Stimulated activated CD8-positive, alpha-beta memory T cell treated with anti-CD3 and anti-CD28 coated beads, Interleukin-12 subunit alpha, Interleukin-12 subunit beta, amount 100 ng/mL, for 24 hours (primary cell): Measurements from ENCODE around the gene GRM2.

Experiments used
- DNase-seq: peaks from one replicate; pipeline ENCODE4 v3.0.0-alpha.2; 2020; ENCODE audit errors: extremely low read depth

Gene GRM2

DNA sequence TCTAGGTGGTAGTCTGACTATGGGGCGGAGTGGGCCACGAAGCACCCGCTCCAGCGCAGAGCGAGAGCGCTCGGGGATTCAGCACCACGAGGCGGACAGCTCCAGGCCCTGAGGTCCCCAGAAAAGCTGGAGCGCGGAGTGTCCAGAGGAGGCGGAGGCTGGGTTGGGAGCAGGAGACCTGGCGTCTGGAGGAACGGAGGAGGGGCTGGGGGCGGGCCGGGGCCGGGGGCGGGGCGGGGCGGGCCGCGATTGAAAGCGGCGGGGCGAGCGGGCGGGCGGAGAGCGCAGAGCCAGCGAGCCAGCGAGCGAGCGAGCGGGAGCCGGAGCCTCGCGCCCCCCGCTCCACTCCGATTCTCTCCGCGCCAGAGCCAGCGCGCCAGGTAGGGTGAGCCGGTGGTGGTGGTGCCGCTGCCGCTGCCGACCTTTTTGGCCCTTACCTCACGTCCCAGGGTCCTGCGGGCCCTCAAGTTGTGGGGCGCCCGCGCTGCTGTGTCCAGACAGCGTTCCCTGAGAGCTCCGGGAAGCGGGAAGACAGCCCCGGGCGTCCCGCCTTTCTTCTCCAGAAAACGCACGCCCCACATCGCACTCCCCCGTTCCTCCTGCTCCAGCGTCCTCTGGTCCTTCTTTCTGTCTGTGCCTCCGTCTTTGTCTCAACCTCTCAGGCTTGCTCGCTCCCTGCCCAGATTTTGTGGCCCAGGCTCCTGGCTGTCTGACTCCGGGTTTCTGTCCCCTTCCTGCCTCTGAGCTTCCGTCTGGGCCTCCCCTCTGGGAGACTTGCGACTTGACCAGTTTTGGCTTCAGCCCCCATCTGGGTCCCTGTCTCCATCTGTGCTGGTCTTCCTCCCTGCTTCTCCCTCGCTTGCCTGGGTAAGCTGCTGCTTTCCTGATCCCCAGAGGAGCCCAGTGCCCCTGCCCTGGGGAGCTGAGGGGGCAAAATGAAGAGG lies at the start of gene GRM2:
GRM2 (plus strand) TSS at position 281 of the 944 bp plus-strand sequence. CDS start 1,916 bp downstream, outside the sequence.
- no peak for DNase-seq

- no peak for DNase-seq
Observed at GRCh38 chr3:51657234-51657633, 49.6 kb upstream of the GRM2 start.

- no peak for DNase-seq
Observed at GRCh38 chr3:51659942-51660341, 46.9 kb upstream of the GRM2 start.

- no peak for DNase-seq
Observed at GRCh38 chr3:51662456-51662855, 44.4 kb upstream of the GRM2 start.

GRCh38 chr3:51668756-51669155 lies 38.1 kb upstream of the GRM2 start:
- DNase-seq = no peak

DNA sequence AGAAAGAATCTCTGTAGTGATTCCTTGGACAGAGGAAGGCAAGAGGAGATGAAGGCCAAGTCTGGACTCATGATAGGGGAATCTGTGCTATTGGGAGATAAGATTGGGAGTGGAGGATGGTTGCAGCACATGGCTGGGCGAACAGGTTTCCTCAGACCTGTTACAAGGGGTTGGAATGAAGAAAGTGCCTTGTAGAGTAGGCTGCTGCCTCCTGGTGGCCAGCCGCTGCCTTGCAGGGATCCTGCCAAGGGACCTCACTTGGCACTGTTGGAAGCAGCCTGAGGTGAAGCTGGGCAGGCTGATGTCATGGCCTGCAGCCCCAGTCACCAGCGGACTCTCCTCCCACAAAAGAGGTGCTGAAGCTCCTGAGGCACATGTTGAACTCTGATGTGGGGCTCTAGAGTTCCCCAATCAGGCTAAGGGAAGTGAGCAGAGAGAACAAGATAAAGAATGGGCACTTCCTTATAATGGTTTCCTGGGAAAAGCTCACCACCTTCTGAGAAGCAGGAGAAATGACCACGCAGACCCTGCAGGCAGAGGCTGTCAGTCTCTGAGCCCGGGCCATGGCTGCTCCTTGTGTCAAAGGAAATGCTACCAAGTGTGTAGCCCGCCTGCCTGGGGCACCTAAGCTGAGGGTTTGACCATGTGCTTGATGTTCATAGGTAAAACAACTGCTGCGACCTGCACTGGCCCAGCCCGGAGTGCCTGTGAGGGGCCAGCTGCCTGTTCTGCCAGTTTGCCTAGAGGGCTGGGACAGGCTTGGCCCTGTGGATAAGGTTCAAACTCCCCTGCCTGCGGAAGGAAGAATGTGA lies 37.4 kb upstream of the GRM2 start:
- DNase-seq = peak; percentile 56

DNA sequence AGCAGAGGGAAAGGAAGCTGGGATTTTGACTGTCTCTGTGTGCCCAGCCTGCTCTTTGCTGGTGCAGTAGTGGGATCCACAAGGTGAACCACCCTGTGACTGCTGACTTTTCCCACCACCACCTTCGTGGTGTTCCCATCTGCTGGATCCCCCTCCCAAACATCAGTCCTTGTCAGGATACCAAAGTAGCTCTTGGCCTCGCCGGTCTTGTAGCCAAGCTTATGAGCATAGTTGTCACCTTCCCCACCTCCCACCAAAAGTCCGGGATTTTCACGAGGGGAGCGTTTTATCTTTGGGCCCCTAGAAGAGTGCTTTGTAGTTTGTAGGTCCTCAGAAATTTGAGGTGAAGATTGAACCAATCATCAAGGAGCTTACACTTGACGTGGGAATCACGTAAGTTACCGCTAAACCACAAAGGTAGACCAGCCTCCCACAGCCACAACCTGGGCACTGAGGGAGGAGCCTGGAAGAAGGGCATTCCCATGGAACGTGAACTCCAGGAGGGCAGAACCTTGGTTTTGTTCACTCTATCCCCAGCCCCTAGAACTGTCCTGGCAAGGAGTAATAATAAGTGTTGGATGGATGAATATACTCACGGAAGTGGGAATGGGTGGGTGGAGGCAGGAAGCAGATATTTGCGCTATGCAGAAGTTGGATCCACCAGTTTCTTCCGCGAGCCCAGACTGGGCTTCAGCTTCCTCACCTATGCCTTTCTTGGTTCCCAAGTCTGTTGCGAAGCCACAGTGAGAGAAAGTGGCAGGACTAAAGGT lies 36.6 kb upstream of the GRM2 start:
- no peak for DNase-seq

DNA sequence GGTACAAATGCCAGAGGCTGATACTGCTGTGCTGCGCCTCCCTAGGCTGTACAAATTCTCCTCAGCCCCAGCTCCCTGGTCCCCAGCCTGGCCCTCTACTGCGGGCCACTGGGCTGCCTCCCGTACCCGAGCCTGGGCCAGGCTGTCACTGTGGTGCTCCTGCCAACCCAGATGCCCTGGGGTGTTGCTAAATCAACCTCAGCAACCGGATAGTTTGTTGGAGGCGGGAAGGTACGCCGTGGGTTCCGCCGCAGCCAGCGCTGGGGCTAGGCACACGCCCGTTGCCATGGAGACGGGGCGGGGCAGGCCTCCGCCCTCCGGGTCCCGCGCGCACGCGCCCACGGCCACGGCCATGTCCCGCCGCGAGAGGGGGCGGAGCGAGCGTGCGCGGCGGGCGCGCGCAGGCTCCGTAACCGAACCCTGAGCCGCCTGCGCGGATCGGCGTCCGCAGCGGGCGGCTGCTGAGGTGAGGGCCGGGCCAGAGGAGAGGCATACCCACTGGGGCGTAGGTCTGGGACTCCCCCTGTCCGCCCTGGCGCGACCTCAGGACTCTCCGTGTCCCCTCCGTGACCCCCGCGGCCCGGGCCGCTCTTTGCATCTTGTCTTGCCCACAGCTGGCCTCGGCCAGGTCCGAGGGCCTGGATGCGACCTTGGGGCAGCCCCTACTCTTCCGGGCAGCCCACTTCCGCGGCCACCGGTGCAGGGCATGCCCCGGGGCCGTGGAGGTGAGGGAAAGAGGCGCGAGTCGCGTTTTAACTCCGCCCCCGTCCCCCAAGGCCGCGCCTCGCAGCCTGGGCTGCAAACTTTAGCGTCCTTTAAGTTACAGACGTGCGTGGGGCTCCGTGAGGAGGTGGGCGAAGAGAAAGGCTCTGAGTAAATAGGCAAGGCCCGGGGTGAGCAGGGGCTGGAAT lies 35.8 kb upstream of the GRM2 start, which contains the start of gene TEX264:
TEX264 (plus strand) TSS at position 430 of the 911 bp plus-strand sequence. CDS start 3,053 bp downstream, outside the sequence.
- peak; percentile 82 for DNase-seq

DNA sequence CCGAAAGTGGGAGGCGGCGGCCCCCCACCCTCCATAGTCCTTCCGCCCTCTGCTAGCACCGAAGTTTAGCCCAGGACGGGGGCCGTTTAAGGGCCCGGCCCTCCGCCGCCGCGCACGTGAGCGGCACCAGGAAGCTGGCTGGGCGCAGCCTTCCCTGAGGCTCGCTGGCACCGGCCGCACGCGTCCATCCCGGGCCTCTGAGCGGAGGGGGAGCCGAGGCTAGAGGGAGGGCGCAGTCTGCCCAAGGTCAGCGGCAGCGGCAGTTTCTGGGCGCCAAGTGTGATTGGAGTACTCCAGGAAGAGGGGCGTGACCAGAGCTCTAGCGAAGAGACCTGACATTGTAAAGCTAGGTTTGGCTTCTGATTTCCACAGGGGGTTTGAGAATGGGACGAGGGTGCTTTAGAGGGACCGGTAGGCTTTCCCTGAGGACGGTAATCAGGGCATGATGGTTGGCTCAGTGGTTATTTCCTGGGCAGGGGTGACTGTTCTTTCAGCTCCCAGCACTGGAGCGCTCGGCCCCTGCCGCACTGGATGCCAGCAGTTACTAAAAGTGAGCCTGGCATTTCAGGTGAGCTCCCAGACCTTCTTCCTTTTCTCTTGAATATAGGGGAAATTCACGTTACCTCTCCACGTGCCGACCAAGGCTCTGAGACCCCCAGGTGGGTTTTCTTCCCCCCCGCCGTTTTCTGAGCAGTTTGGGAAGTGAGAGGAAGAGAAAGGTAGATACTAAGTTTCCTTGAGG lies 35.0 kb upstream of the GRM2 start:
- peak; percentile 34 for DNase-seq

DNA sequence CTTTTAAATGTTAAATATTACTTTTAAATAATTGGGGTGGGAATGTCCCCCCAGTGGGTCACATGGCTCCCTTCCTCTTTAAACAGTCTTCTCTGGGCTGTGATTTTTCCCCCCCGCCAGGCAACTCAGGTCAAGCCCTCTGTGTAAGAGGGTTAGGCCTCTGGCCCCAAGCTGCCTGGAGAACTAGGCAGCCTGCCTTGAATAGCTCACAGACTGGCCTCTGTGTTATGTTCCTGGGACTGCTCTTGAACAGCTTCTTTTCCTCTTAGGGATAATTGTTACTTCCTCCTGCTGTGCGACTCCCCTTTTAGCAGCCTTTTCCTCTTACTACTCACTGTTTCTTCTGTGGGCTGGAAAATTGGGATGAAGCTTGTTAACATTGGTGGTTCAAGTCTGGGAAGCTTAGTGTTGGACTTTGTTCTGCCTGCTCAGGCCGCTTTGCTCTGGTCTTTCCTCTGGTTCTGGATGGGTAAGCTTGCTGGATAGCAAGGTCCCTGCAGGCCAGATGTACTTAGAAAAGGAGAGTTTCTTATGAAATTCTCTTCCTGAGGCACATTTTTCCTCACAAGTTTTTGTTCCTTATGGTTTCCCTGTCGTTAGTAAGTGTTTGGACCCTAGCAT lies 33.6 kb upstream of the GRM2 start:
- no peak for DNase-seq

DNA sequence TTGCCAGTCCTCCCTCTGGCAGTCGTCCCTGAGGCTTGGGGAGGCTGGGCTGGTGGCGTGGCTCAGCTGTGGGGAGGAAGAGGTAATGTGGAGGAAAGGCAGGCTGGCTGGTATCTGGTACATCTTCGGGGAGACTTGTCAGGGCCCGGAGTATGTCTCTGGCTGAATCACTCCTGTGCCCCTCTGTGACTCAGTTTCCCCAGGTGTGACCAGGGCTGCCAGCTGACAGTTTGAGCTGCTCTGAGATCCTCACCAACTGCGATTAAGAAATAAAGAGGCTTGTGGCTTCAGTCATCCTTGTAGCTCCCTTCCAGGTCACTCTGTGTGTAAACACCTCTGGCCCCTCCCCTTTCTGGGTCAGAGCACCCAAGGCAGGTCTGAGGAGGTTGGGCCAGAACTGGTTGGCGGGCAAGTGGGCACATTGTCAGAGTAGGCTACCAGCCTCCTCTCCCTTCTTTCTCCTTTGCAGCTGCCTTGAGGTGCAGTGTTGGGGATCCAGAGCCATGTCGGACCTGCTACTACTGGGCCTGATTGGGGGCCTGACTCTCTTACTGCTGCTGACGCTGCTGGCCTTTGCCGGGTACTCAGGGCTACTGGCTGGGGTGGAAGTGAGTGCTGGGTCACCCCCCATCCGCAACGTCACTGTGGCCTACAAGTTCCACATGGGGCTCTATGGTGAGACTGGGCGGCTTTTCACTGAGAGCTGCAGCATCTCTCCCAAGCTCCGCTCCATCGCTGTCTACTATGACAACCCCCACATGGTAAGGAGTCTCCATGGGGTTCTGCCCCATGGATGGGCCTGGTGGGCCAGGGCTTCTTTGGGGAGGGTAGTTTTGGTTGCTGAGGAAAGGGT lies 32.8 kb upstream of the GRM2 start:
- no peak for DNase-seq

- DNase-seq = no peak
Observed at GRCh38 chr3:51675201-51675611, 31.7 kb upstream of the GRM2 start.

- no peak for DNase-seq
Observed at GRCh38 chr3:51676102-51676640, 30.7 kb upstream of the GRM2 start.

GRCh38 chr3:51677358-51677757 lies 29.5 kb upstream of the GRM2 start:
- DNase-seq = no peak

DNA sequence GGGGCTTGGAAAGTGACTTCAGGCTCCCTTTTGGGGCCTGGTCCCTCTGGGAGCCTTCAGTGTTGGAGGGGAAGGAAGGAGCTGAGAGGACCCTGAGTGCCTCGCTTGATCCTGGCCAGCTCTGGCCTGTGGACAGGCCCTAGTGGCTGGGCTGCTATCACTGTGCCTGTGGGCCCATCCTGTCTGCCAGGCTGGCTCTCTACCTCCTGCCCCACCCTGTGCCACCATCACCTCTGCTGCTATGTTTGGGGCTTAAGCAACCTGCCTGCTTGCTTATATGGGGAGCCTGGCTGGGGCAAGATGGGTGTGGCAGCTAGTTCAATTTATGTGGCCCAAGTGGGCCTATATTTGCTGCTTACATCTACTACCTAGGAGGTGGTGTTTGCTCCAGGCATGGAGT lies 28.7 kb upstream of the GRM2 start:
- DNase-seq = no peak

DNA sequence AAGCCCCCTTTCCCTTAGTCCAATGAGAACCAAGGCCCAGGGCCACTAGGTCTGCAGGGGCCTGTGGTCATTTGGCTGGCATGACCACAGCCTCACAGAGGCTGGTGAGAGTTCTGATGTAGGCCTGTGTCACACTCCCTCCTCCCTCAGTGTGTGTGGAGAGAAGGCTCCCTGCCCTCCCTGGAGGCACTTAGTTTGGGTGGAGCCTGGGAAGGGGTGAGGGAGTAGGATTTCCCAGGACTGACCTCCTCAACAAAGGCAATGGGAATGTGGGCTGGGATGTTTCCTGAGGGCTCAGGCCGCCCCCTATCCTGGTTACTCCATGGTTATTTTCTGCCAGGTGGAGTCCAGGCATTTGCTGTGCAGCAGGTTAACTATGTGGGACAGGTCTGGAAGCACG lies 28.2 kb upstream of the GRM2 start:
- no peak for DNase-seq

DNA sequence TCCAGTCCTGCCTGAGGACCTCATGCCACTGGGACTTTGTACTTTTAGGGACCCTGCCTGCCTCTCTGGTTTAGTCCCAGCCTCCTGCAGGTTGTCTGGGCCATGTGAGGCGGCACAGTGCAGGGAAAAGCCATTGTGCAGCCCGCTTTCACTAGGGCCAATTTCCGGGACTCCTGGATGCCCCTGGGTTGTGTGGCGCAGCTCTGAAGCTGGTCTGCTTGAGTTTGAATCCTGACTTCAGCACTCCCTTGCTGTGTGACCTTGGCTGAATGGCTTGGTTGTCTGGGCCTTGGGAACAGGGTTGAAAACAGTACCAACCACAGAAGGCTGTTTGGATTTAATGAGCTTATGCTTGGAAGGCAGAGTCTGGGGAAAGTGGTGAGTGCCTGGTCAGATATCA lies 27.6 kb upstream of the GRM2 start:
- no peak for DNase-seq

- no peak for DNase-seq
Observed at GRCh38 chr3:51679777-51680176, 27.1 kb upstream of the GRM2 start.
